ENCODE results near the gene SH3D19. TPM values are rescaled to one million over a fixed set of nuclear protein-coding genes. Genes with fewer than 3 reads are reported as not detected.

Gene SH3D19
- total RNA-seq, 2 experiments from 2014 or later, result not detected

- Mint-ChIP-seq H3K4me3 (no peak overlapping the region), H3K4me1 (no peaks in the 10 kb centered on the region), H3K27me3 (peaks cover 6% of the 10 kb centered on the region), H3K36me3 (no peaks in the 10 kb centered on the region), H3K9me3 (ENCODE audit: low read depth) (no peaks in the 10 kb centered on the region), H3K27ac (no peak overlapping the region)
- CTCF ChIA-PET, result no interaction called here
- no peak for DNase-seq
- no peak for ATAC-seq
These were observed 10.9 kb downstream of the SH3D19 start for GRCh38 chr4:151314479-151314878.

GRCh38 chr4:151314010-151314355 lies 11.4 kb downstream of the SH3D19 start:
- CTCF ChIA-PET, result no interaction called here
- no peak for DNase-seq

GRCh38 chr4:151313306-151314009 lies 11.9 kb downstream of the SH3D19 start:
- no peak for DNase-seq
- Mint-ChIP-seq H3K4me1 (no peaks in the 10 kb centered on the region), H3K36me3 (no peaks in the 10 kb centered on the region), H3K9me3 (ENCODE audit: low read depth) (no peaks in the 10 kb centered on the region), H3K27ac (no peak overlapping the region), H3K27me3 (peaks cover 6% of the 10 kb centered on the region), H3K4me3 (no peak overlapping the region)
- CTCF ChIA-PET, result no interaction called here
- no peak for ATAC-seq

More at GRCh38 chr4:151314010-151314355, 11.4 kb downstream of the SH3D19 start:
- H3K4me3 Mint-ChIP-seq, result no peak overlapping the region
- H3K27me3 Mint-ChIP-seq, result peaks cover 6% of the 10 kb centered on the region
- H3K9me3 Mint-ChIP-seq (ENCODE audit: low read depth), result no peaks in the 10 kb centered on the region
- H3K27ac Mint-ChIP-seq, result no peak overlapping the region
- no peak for ATAC-seq
- no peaks in the 10 kb centered on the region for H3K4me1 Mint-ChIP-seq
- no peaks in the 10 kb centered on the region for H3K36me3 Mint-ChIP-seq

DNA sequence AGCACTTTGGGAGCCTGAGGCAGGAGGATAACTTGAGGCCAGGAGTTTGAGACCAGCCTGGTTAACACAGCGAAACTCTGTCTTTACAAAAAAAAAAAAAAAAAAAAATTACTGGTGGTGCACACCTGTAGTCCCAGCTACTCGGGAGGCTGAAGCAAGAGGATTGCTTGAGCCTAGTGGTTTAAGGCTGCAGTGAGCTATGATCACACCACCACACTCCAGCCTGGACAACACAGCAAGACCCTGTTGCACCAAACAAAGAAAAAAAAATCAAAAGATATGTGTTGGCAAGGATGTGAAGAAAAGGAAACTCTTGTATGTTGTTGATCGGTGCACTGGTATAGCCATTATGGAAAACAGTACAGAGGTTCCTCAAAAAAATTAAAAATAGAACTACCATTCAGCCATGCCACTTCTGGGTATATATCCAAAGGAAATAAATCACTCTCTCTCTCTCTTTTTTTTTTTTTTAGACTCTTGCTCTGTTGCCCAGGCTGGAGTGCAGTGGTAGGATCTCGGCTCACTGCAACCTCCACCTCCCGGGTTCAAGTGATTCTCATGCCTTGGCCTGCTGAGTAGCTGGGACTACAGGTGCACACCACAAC lies 15.2 kb downstream of the SH3D19 start:
- ATAC-seq (no peak), DNase-seq (no peak)
- no peaks in the 10 kb centered on the region for H3K4me1 Mint-ChIP-seq
- peaks cover 3% of the 10 kb centered on the region for H3K27me3 Mint-ChIP-seq
- H3K4me3 Mint-ChIP-seq, result no peak overlapping the region
- H3K9me3 Mint-ChIP-seq (ENCODE audit: low read depth), result no peaks in the 10 kb centered on the region
- CTCF ChIA-PET, result no interaction called here
- no peaks in the 10 kb centered on the region for H3K36me3 Mint-ChIP-seq
- H3K27ac Mint-ChIP-seq, result no peak overlapping the region

DNA sequence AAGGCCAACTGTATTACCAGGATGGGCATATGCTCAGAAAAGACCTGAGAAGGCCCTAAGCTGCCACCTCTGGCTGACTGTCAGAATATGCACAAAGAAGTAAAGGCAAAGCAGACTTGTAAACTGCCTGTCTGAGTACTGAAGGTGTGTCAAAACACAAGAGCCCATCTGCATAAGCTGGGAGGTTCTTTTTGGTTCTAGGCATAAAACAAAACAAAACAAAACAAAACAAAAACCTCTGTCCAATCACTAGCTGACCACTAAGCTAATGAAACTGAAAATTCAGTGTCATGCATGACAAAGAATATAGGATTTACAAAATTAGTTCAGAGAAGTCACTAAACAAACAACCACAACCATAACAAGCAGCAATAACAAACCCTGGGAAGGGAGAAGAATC lies 20.6 kb downstream of the SH3D19 start:
- no peak for ATAC-seq
- CTCF ChIA-PET, result no interaction called here
- peaks cover 4% of the 10 kb centered on the region for H3K27me3 Mint-ChIP-seq

DNA sequence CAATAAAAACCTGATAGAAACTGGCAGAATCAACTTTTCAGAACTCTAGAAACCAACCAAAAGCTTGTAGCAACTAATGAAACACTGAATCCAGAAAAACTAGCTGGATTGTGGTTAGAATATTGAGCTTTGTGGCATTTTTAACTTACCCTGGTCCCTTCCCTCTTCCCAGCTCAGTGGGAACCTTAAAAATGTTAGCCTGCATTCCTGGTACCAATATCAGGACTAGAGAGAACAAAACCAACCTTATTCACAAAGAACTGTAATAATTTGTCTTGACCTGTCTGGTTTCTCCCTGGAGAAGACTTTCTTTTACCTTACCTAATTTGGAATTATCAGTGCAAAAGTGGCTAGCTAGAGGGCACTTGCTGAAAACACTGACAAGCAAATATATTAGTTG lies 21.2 kb downstream of the SH3D19 start:
- no peak overlapping the region for H3K4me3 Mint-ChIP-seq
- CTCF ChIA-PET, result no interaction called here
- ATAC-seq (no peak), DNase-seq (no peak)
- H3K36me3 Mint-ChIP-seq, result no peaks in the 10 kb centered on the region
- H3K9me3 Mint-ChIP-seq (ENCODE audit: low read depth), result no peaks in the 10 kb centered on the region
- H3K4me1 Mint-ChIP-seq, result no peaks in the 10 kb centered on the region
- H3K27me3 Mint-ChIP-seq, result peaks cover 4% of the 10 kb centered on the region
- no peak overlapping the region for H3K27ac Mint-ChIP-seq

More for the DNA sequence above, 20.6 kb downstream of the SH3D19 start:
- Mint-ChIP-seq H3K9me3 (ENCODE audit: low read depth) (no peaks in the 10 kb centered on the region), H3K4me3 (no peak overlapping the region), H3K4me1 (no peaks in the 10 kb centered on the region), H3K36me3 (no peaks in the 10 kb centered on the region), H3K27ac (no peak overlapping the region)
- no peak for DNase-seq

- CTCF ChIA-PET, result no interaction called here
- no peaks in the 10 kb centered on the region for H3K4me1 Mint-ChIP-seq
- ATAC-seq (no peak), DNase-seq (no peak)
- H3K27ac Mint-ChIP-seq, result no peak overlapping the region
- H3K27me3 Mint-ChIP-seq, result peaks cover 8% of the 10 kb centered on the region
- no peaks in the 10 kb centered on the region for H3K9me3 Mint-ChIP-seq (ENCODE audit: low read depth)
- no peaks in the 10 kb centered on the region for H3K36me3 Mint-ChIP-seq
- H3K4me3 Mint-ChIP-seq, result no peak overlapping the region
These were observed 23.0 kb downstream of the SH3D19 start for GRCh38 chr4:151302432-151302831.

DNA sequence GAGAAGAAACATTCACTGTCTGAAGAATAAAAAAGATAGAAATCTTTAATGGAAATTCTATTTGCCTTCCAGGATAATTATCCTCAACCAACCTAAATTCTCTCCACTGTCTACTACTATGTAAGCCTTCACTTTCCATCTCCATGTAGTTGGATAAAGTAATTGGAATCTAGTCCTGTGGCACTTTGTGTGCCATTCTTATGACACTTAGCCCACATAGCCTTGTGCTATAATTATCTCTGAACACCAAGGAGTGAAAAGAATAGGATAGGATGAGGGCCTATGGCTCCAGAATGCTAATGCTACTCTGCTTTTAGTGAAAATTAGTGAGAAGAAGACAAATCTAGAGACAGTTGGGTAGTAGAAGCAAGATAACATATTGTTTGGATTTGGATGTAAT lies 28.2 kb downstream of the SH3D19 start:
- Mint-ChIP-seq H3K4me1 (no peaks in the 10 kb centered on the region), H3K27me3 (peaks cover 12% of the 10 kb centered on the region), H3K9me3 (ENCODE audit: low read depth) (no peaks in the 10 kb centered on the region), H3K27ac (no peak overlapping the region), H3K4me3 (no peak overlapping the region), H3K36me3 (no peaks in the 10 kb centered on the region)
- ATAC-seq, result no peak
- no peak for DNase-seq
- CTCF ChIA-PET, result no interaction called here

DNA sequence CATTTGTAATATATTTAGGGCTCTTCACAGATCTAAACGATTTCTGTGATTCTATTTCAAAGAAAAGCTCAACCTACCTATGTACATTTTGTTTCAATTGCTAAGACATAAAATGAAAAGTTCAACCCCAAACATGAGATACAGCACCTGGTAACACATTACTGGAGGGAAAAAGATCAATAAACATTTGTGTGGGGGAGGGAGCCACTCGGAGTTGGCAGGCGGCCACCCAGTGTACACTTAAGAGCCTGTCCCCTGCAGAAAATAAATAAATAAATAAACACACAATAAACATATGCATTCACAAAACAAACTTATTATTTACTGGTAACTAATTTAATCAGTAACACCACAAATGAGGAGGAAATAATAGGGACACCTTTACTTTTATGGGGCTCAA lies 29.2 kb downstream of the SH3D19 start:
- H3K4me3 Mint-ChIP-seq, result no peak overlapping the region
- CTCF ChIA-PET, result no interaction called here
- no peaks in the 10 kb centered on the region for H3K9me3 Mint-ChIP-seq (ENCODE audit: low read depth)
- peaks cover 8% of the 10 kb centered on the region for H3K27me3 Mint-ChIP-seq
- no peak for ATAC-seq
- no peaks in the 10 kb centered on the region for H3K36me3 Mint-ChIP-seq
- H3K27ac Mint-ChIP-seq, result no peak overlapping the region
- no peak for DNase-seq
- no peaks in the 10 kb centered on the region for H3K4me1 Mint-ChIP-seq

DNA sequence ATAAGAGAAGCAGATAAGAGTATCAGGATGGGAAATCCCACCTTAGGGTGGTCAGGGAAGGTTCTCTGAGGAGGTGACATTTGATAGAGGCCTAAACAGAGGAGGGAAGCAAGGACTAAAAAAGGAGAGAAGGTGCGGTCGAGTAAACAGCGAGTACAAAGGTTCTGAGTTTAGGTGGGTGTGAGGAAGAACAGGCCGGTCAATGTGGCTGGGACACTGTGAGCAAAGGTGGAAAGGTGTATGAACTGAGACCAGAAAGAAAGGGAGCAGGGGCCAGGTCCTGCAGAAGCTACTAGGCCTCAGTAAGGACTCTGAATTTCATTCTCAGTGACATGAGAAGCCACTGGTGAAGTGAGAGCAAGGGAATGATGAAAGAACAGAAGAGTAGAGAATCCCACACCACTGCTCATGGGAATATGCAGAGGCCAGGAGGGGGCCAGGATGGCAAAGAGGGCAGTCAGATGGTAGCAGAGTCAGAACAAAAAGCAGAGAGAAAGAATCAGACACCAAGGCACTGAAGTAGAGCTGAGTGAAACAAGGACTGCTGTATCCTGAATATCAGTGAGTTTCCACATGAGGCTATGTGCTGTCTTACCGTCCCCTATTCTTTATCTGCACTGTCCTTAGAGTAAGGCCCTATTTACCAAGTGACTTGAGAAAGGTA lies 30.4 kb downstream of the SH3D19 start:
- no peak for ATAC-seq
- CTCF ChIA-PET, result interaction anchor here (0.7 kb wide), 1 partner anchor 108 kb away, joined by 3 read pairs; no protein-coding TSS in a partner anchor
- no peak overlapping the region for H3K27ac Mint-ChIP-seq
- peaks cover 10% of the 10 kb centered on the region for H3K27me3 Mint-ChIP-seq
- H3K9me3 Mint-ChIP-seq (ENCODE audit: low read depth), result no peaks in the 10 kb centered on the region
- H3K36me3 Mint-ChIP-seq, result no peaks in the 10 kb centered on the region
- no peak for DNase-seq
- no peak overlapping the region for H3K4me3 Mint-ChIP-seq
- no peaks in the 10 kb centered on the region for H3K4me1 Mint-ChIP-seq

- CTCF ChIA-PET, result no interaction called here
- DNase-seq, result no peak
- Mint-ChIP-seq H3K9me3 (ENCODE audit: low read depth) (no peaks in the 10 kb centered on the region), H3K4me3 (no peak overlapping the region), H3K27me3 (peaks cover 2% of the 10 kb centered on the region), H3K36me3 (no peaks in the 10 kb centered on the region), H3K4me1 (no peaks in the 10 kb centered on the region), H3K27ac (no peak overlapping the region)
- ATAC-seq, result no peak
These were observed 33.4 kb downstream of the SH3D19 start for GRCh38 chr4:151292038-151292437.

DNA sequence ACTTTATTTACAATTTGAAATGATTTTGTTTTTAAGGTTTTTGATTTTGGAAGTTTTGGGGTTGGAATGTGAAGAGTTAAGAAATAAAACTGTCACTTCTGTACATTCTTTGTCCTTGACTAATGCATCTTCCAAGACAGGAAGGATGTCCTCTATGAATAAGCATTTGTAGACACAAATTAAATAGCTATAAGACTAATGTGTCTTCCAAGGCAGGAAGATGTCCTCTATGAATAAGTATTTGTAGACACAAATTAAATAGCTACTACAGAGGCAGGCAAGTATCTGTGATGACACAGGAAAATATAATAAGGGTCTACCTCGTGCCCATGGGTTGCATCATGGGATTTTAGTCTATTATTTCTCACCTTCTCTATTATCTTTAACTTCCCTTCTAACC lies 33.9 kb downstream of the SH3D19 start:
- no peak overlapping the region for H3K4me3 Mint-ChIP-seq
- no peak overlapping the region for H3K27ac Mint-ChIP-seq
- H3K4me1 Mint-ChIP-seq, result no peaks in the 10 kb centered on the region
- H3K36me3 Mint-ChIP-seq, result no peaks in the 10 kb centered on the region
- ATAC-seq (no peak), DNase-seq (no peak)
- peaks cover 2% of the 10 kb centered on the region for H3K27me3 Mint-ChIP-seq
- no peaks in the 10 kb centered on the region for H3K9me3 Mint-ChIP-seq (ENCODE audit: low read depth)
- CTCF ChIA-PET, result no interaction called here

- no peak for ATAC-seq
- Mint-ChIP-seq H3K27me3 (peaks cover 5% of the 10 kb centered on the region), H3K4me1 (no peaks in the 10 kb centered on the region), H3K4me3 (no peak overlapping the region), H3K27ac (no peak overlapping the region), H3K36me3 (no peaks in the 10 kb centered on the region), H3K9me3 (ENCODE audit: low read depth) (peaks cover 2% of the 10 kb centered on the region)
- DNase-seq, result no peak
- CTCF ChIA-PET, result no interaction called here
These were observed 38.0 kb downstream of the SH3D19 start for GRCh38 chr4:151287409-151287808.

DNA sequence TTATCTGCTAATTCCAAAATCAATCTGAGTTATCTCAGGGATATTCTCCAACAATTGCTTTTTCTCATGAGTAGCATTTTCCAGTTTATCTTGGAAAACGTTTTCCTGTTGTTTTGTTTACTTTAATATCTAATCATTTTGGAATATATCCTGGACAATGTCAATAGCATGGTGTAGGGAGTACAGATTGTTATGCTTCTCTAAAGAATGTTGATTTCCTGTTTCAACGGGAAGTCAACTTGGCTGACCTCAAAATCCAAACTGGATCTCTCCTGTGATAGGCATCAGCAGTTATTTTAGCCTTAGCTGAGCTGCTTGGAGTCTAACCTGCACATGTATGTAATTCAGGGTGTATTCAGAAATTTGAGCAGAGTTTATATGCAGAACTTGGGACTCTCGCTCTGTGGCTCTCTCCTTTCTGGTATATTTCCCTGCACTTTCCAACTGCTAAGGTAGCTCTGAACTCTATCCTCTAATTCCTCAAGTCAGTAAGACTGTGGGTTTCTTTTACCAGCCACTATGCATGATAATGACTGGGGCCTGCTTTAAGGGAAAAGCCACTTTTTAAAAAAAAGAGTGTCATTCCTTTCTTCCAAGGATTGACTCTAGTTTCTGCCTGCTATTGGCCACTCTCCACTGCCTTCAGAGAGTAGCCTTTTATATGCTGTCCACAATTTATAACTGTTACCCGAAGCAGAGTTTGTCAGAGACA lies 40.7 kb downstream of the SH3D19 start:
- Mint-ChIP-seq H3K9me3 (ENCODE audit: low read depth) (peaks cover 2% of the 10 kb centered on the region), H3K27me3 (peaks cover 11% of the 10 kb centered on the region), H3K4me1 (no peaks in the 10 kb centered on the region), H3K36me3 (no peaks in the 10 kb centered on the region), H3K27ac (no peak overlapping the region), H3K4me3 (no peak overlapping the region)
- CTCF ChIA-PET, result interaction anchor here (0.6 kb wide), 1 partner anchor 11 kb away, joined by 4 read pairs; no protein-coding TSS in a partner anchor
- ATAC-seq (no peak), DNase-seq (no peak)
